Fibroblast of the aortic adventitia (primary cell): ENCODE measurements around the gene PRKRA. TPM values are rescaled to one million over a fixed set of nuclear protein-coding genes. Genes with fewer than 3 reads are reported as not detected.

ENCODE experiments used
- total RNA-seq: library from RNA; depleted of rRNA; stranded (reverse); fragments of >200 nt; gene quantifications from 2 replicates; pipeline ENCODE4 v1.2.3, GENCODE V29; 2012; ENCODE audit warnings: low replicate concordance

Gene PRKRA
- total RNA-seq, 1 donor = 55.8 TPM

Other genes starting within 250 kb of the PRKRA start
- 1.6 and 2.3 TPM in 2 replicates for gene PJVK, start 203 bp upstream of the PRKRA start, total RNA-seq
- 35.5 and 109 TPM in 2 replicates for gene FKBP7, start 27.4 kb upstream of the PRKRA start, total RNA-seq
- gene PLEKHA3, start 29.3 kb upstream of the PRKRA start, total RNA-seq = 4.7 and 10.0 TPM in 2 replicates